Upper lobe of left lung (tissue), 6 donors: ENCODE results near the gene FOXN1. TPM values are rescaled to one million over a fixed set of nuclear protein-coding genes. Genes with fewer than 3 reads are reported as not detected.

Experiments
- ATAC-seq, 2 donors: fragments of 200-7000 bp; cut with Tn5 transposase; one replicate each; pipeline ENCODE4 v1.9.1; 2022; ENCODE audit warnings: mild to moderate bottlenecking in 2 of 2, moderate library complexity in 2 of 2; ENCODE audit not compliant: low FRiP score in 2 of 2
- DNase-seq, 2 donors: peaks; one replicate each; pipeline ENCODE4 v3.0.0-alpha.2; 2019 to 2020
- H3K27ac ChIP-seq, 4 donors: fragments of 200-600 bp; sonication (generic); one replicate each; pipeline ENCODE4 v1.5.1; 2016 to 2019
- H3K27me3 ChIP-seq, 4 donors: fragments of 200-600 bp; sonication (generic); one replicate each; pipeline ENCODE4 v1.5.1; 2017 to 2019
- H3K36me3 ChIP-seq, 4 donors: fragments of 200-600 bp; sonication (generic); one replicate each; pipeline ENCODE4 v1.5.1; 2016 to 2019
- H3K4me1 ChIP-seq, 4 donors: fragments of 200-600 bp; sonication (generic); one replicate each; pipeline ENCODE4 v1.5.1; 2018 to 2019
- H3K4me3 ChIP-seq, 4 donors: fragments of 200-600 bp; sonication (generic); one replicate each; pipeline ENCODE4 v1.5.1; 2017 to 2019; ENCODE audit warnings: mild to moderate bottlenecking in 2 of 4, moderate library complexity in 1 of 4
- H3K9me3 ChIP-seq, 4 donors: fragments of 200-600 bp; sonication (generic); one replicate each; pipeline ENCODE4 v1.5.1; 2018 to 2019
- EP300 ChIP-seq, 4 donors: sonication (generic); formaldehyde crosslinking; IDR thresholded peaks; one replicate each; pipeline ENCODE4 v1.5.1; 2017; ENCODE audit warnings: antibody characterized with exemption in 4 of 4, control low read depth in 2 of 4
- POLR2A ChIP-seq, 4 donors: fragments of 450-650 bp; IDR thresholded peaks; one replicate each; pipeline ENCODE4 v1.5.1; 2016 to 2017; ENCODE audit warnings: antibody characterized with exemption in 4 of 4, mild to moderate bottlenecking in 2 of 4
- POLR2AphosphoS5 ChIP-seq, 2 donors: sonication (generic); formaldehyde crosslinking; IDR thresholded peaks; one replicate each; pipeline ENCODE4 v1.5.1; 2017; ENCODE audit warnings: antibody characterized with exemption in 2 of 2
- WGBS, 2 donors: methylation state at CpG; one replicate each; pipeline ENCODE4 v1.1.5; 2017 to 2018; 5-methylcytosine and 5-hydroxymethylcytosine counted together
- total RNA-seq, 6 donors: library from RNA; depleted of rRNA in 4 of 6; stranded (reverse); fragments of >200 nt in 4 of 6; gene quantifications; one replicate each; pipeline versions ENCODE4 v1.1.0 to v1.2.1, GENCODE V29; 2016 to 2021
- TF ChIP-seq, protein P1 (sequence below), 6 experiments: fragments of 450-650 bp in 4 of 6; fragments of 200-600 bp in 2 of 6; sonication (generic) in 2 of 6; IDR thresholded peaks; one replicate each; pipeline ENCODE4 v1.5.1; 2016 to 2019; ENCODE audit warnings: antibody characterized with exemption in 6 of 6
- donor health status: DM: no; HTN: no; CAD: no; lungs with moderate emphysema.
- donor health status: DM: no; HTN: yes; CAD: no; lungs with severe emphysema.

Gene FOXN1
- total RNA-seq, 6 donors from 2014 or later, result 0.07 to 0.54 TPM; not detected in 4

DNA sequence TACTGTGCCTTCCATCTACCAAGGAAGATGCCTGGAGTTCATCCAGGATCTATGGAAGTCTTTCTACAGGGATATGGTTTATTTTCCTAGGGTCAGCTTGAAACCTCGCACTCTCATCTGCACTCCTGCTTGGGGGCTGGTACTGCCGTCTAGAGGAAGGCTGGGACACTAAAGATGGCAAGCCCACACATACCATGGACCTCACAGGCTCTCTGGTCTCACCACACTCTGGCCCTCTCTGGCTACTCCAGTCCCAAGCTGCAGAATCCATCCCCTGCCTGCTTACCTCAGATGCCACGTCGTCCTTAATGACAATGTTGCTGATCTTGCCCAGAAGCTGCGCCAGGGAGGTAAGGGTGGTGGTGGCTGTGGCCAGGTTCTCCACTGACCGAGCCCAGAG lies 48.4 kb downstream of the FOXN1 start:
- DNase-seq (no peak), ATAC-seq (no peak)
- peaks cover 13 to 31% (median 20%) of the 10 kb centered on the region in 4 donors for H3K4me1 ChIP-seq
- H3K9me3 ChIP-seq, result no peaks in the 10 kb centered on the region
- no peak for TF ChIP-seq POLR2AphosphoS5 (IDR thresholded peaks at IDR 0.05)
- TF ChIP-seq POLR2A (IDR thresholded peaks at IDR 0.05), result no peak
- no peak for TF ChIP-seq EP300 (IDR thresholded peaks at IDR 0.05)
- TF ChIP-seq, protein P1, sequence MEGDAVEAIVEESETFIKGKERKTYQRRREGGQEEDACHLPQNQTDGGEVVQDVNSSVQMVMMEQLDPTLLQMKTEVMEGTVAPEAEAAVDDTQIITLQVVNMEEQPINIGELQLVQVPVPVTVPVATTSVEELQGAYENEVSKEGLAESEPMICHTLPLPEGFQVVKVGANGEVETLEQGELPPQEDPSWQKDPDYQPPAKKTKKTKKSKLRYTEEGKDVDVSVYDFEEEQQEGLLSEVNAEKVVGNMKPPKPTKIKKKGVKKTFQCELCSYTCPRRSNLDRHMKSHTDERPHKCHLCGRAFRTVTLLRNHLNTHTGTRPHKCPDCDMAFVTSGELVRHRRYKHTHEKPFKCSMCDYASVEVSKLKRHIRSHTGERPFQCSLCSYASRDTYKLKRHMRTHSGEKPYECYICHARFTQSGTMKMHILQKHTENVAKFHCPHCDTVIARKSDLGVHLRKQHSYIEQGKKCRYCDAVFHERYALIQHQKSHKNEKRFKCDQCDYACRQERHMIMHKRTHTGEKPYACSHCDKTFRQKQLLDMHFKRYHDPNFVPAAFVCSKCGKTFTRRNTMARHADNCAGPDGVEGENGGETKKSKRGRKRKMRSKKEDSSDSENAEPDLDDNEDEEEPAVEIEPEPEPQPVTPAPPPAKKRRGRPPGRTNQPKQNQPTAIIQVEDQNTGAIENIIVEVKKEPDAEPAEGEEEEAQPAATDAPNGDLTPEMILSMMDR (IDR thresholded peaks at IDR 0.05), result no peak
- H3K27ac ChIP-seq, result no peak overlapping the region
- WGBS, 2 donors, result 83 to 97% methylated on average over 1 to 6 of the region's 6 CpGs
- H3K36me3 ChIP-seq, result peaks cover 24 to 64% (median 52%) of the 10 kb centered on the region in 4 donors
- no peaks in the 10 kb centered on the region for H3K27me3 ChIP-seq
- no peak overlapping the region for H3K4me3 ChIP-seq

DNA sequence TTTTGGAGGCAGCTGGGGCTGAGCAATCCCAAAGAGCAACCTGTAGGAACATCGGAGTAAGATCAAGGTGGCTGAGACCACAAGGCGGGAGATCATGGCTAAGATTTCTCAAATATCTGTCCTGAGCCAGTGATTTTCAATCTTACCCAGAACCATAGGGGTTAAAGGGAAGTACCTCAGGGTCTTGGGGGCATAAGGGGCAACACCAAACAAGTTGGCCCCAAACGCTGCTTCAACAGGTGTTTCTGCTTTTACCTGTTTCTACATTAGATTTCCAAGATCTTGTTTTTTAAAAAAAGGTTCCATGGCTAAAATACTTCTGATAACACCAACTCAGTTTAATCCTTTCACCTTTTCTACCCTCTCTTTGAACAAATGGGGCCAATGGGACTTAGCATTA lies 48.9 kb downstream of the FOXN1 start:
- 96 to 97% methylated on average over 3 of the region's 3 CpGs for WGBS, 2 donors
- no peak for DNase-seq
- H3K4me3 ChIP-seq, result no peak overlapping the region
- TF ChIP-seq POLR2A (IDR thresholded peaks at IDR 0.05) (no peak), EP300 (IDR thresholded peaks at IDR 0.05) (no peak), POLR2AphosphoS5 (IDR thresholded peaks at IDR 0.05) (no peak)
- TF ChIP-seq, protein P1 (IDR thresholded peaks at IDR 0.05), result no peak
- peaks cover 12 to 26% (median 17%) of the 10 kb centered on the region in 4 donors for H3K4me1 ChIP-seq
- no peaks in the 10 kb centered on the region for H3K27me3 ChIP-seq
- H3K36me3 ChIP-seq, result peaks cover 24 to 68% (median 57%) of the 10 kb centered on the region in 4 donors
- no peak overlapping the region for H3K27ac ChIP-seq
- no peaks in the 10 kb centered on the region for H3K9me3 ChIP-seq
- ATAC-seq, result no peak

DNA sequence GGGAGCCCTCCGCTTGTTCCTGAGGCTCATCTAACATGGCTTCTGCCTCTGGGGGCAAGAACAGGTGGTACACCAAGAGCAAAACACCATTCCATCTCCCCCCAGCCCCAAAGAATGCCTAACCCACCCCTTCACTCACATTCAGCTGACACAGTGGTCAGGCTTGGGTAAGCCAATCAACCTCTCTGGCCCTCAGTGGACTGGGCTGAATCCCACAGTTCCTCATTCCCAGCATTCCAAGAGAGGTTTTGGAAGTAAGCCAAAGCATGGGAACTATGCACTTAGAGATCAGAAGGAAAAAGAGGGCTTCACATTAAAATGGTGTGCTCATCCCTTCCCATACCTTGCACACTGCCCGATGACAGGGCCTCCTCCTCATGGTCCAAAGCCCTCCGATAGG lies 57.3 kb downstream of the FOXN1 start:
- 73 to 88% methylated on average over 3 of the region's 3 CpGs for WGBS, 2 donors
- ATAC-seq (peak in 1 of 2 donors; percentile 70), DNase-seq (no peak)
- peak overlapping the region in 1 of 4 donors; percentile 39 for H3K27ac ChIP-seq
- peaks cover 16 to 55% (median 51%) of the 10 kb centered on the region in 4 donors for H3K36me3 ChIP-seq
- H3K9me3 ChIP-seq, result no peaks in the 10 kb centered on the region
- peaks cover 0 to 10% (median 7%) of the 10 kb centered on the region in 4 donors for H3K4me1 ChIP-seq
- no peak for TF ChIP-seq POLR2AphosphoS5 (IDR thresholded peaks at IDR 0.05)
- TF ChIP-seq POLR2A (IDR thresholded peaks at IDR 0.05), result no peak
- TF ChIP-seq EP300 (IDR thresholded peaks at IDR 0.05), result no peak
- TF ChIP-seq, protein P1 (IDR thresholded peaks at IDR 0.05), result no peak
- H3K27me3 ChIP-seq, result no peaks in the 10 kb centered on the region
- no peak overlapping the region for H3K4me3 ChIP-seq

DNA sequence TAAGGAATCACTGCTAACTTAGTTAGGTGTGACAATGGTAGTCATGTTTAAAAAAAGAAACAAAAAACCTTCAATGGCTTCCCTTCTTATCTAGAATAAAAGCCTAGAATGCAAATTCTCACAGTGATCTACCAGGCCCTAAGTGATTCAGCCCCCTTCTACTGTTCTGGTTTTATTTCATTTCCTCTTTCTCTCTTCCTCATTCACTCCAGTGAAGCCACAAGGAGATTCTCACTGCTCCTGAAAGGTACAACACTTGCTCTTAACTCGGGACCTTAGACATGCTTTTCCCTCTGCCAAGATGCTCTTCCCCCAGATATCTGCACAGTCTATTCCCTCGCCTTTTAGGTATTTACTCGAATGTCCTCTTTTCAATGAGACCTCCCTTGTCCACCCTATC lies 61.5 kb downstream of the FOXN1 start:
- peaks cover 15 to 37% (median 24%) of the 10 kb centered on the region in 4 donors for H3K4me1 ChIP-seq
- DNase-seq, result no peak
- 78 to 79% methylated on average over 3 of the region's 3 CpGs for WGBS, 2 donors
- TF ChIP-seq POLR2AphosphoS5 (IDR thresholded peaks at IDR 0.05) (no peak), POLR2A (IDR thresholded peaks at IDR 0.05) (no peak), EP300 (IDR thresholded peaks at IDR 0.05) (no peak)
- TF ChIP-seq, protein P1 (IDR thresholded peaks at IDR 0.05), result no peak
- H3K9me3 ChIP-seq, result no peaks in the 10 kb centered on the region
- no peak overlapping the region for H3K27ac ChIP-seq
- H3K27me3 ChIP-seq, result no peaks in the 10 kb centered on the region
- peaks cover 7 to 18% (median 15%) of the 10 kb centered on the region in 4 donors for H3K36me3 ChIP-seq
- no peak overlapping the region for H3K4me3 ChIP-seq
- ATAC-seq, result no peak

DNA sequence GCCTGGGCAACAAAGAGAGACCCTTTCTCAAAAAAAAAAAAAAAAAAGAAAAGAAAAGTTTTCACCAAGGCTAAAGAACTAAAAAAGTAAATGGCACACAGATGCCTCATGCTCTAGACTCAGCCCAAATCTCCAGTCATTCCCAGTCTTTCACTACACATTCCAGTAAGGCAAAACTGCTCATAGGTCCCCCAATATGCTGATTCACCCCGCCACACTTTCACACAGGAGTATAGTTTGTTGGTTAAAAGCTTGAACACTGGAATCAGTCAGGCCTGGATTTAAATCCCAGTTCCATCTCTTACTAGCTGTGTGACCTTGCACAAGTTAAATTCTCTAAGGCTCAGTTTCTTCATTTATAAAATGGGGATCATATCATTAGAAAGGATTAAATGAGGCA lies 63.3 kb downstream of the FOXN1 start:
- TF ChIP-seq EP300 (IDR thresholded peaks at IDR 0.05), result no peak
- TF ChIP-seq, protein P1 (IDR thresholded peaks at IDR 0.05), result no peak
- TF ChIP-seq POLR2AphosphoS5 (IDR thresholded peaks at IDR 0.05), result no peak
- no peak for TF ChIP-seq POLR2A (IDR thresholded peaks at IDR 0.05)

More for the DNA sequence above, 63.3 kb downstream of the FOXN1 start:
- Histone ChIP-seq H3K4me1 (peaks cover 15 to 32% (median 21%) of the 10 kb centered on the region in 4 donors), H3K27ac (no peak overlapping the region), H3K9me3 (no peaks in the 10 kb centered on the region), H3K27me3 (no peaks in the 10 kb centered on the region), H3K36me3 (peaks cover 0 to 4% (median 0%) of the 10 kb centered on the region in 4 donors), H3K4me3 (no peak overlapping the region)
- 86 to 100% methylated on average over 1 of the region's 1 CpG for WGBS, 2 donors
- ATAC-seq (no peak), DNase-seq (no peak)
